ENCODE measurements around the gene ADARB2. TPM values are rescaled to one million over a fixed set of nuclear protein-coding genes. Genes with fewer than 3 reads are reported as not detected.

Gene ADARB2
- total and polyA plus RNA-seq, 10 of the 15 experiments (the other 5 are each of a cell fraction or from before 2014, with no cell fraction given): 0.02 to 4.1 (median 0.76) TPM

DNA sequence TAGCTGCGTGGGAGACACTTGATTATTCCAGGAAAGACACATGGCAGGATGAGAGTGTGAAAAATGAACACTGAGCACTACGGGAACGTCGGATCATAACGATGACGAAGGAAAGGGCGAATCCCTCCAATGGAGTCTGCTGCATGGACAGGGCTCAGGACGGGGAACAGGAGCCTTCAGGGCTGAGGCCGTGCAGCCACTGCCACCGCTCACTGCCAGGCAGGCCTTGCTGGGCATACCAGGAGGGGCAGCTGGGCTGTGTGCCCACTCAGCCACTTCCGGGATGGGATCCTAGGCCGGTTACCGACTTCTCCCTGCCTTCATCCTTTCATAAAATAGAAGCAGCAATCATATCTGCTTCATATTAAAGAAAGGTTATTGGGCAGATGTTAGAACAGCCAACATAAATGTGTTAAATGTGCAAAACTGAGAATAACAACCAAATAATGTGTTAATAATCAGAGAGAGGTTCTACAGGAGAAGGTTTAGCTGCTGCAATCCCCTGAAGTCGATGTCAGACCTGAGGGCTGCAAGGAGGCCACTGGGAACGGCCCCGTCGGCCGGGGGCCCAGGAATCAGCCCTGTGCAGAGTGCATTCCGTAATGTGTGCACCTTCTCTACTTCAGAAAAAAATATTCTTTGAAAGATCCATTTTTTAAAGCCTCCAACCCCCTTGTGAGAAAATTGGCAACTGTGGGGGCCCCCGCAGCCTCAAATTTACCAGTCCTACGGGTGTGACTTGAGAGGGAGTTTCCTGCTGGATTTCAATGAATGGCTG, 63.6 kb downstream of the ADARB2 start:
- RAD21 ChIA-PET (ENCODE audit: unreplicated experiment): interaction anchor here (0.7 to 1.0 kb wide), 2 partner anchors 30 to 63 kb away, joined by 3 read pairs; partner anchors contain the start of gene ADARB2
- in situ Hi-C loops (cut with MboI) (no loop called here), intact Hi-C loops (cut with micrococcal nuclease; ENCODE audit: unreplicated experiment) (no loop called here)
- no peak for DNase-seq (ENCODE audit: low read depth, low spot score)
- SMC1A ChIA-PET (ENCODE audit: uncharacterized antibody, unreplicated experiment): interaction anchor here (0.7 to 1.0 kb wide), 2 partner anchors 30 to 78 kb away, joined by 3 read pairs; no protein-coding TSS in a partner anchor
- Histone ChIP-seq H2AFZ (ENCODE audit: control insufficient read depth, low read depth, low read length) (no peak overlapping the region), H3K9ac (ENCODE audit: control insufficient read depth, insufficient read depth, low read length) (no peak overlapping the region), H4K20me1 (ENCODE audit: control insufficient read depth, insufficient read depth) (no peaks in the 10 kb centered on the region), H3K4me2 (ENCODE audit: control insufficient read depth, insufficient read depth) (peak overlapping the region; percentile 38), H3K27ac (ENCODE audit: control insufficient read depth, insufficient read depth) (0 out of 2 replicates have a peak overlapping the region, but pooled peaks have one; percentile 31), H3K4me1 (ENCODE audit: control insufficient read depth, insufficient read depth, low read length) (peaks cover 18% of the 10 kb centered on the region), H3K4me3 (no peak overlapping the region), H3K79me2 (ENCODE audit: control insufficient read depth, insufficient read depth, low read length) (no peaks in the 10 kb centered on the region), H3K9me3 (replicated peaks; ENCODE audit: control insufficient read depth, insufficient read depth, low read length) (no peaks in the 10 kb centered on the region), H3K36me3 (ENCODE audit: control insufficient read depth in 2 of 2, insufficient read depth in 2 of 2, low read length in 1 of 2) (no peaks in the 10 kb centered on the region), H3K27me3 (replicated peaks in 1 of 2; ENCODE audit: control insufficient read depth in 2 of 2, insufficient read depth in 2 of 2, low read length in 1 of 2) (no peaks in the 10 kb centered on the region)
- TF ChIP-seq ZBTB11 (CRISPR knock-in tag; IDR thresholded peaks at IDR 0.05) (no peak), RUNX3 (IDR thresholded peaks at IDR 0.05; ENCODE audit: low read length) (no peak)
- TF ChIP-seq, protein P1, sequence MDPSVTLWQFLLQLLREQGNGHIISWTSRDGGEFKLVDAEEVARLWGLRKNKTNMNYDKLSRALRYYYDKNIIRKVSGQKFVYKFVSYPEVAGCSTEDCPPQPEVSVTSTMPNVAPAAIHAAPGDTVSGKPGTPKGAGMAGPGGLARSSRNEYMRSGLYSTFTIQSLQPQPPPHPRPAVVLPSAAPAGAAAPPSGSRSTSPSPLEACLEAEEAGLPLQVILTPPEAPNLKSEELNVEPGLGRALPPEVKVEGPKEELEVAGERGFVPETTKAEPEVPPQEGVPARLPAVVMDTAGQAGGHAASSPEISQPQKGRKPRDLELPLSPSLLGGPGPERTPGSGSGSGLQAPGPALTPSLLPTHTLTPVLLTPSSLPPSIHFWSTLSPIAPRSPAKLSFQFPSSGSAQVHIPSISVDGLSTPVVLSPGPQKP (IDR thresholded peaks at IDR 0.05; ENCODE audit: low read depth, low read length): no peak
- FAIRE-seq: no peak
- ATAC-seq: peak; percentile 8; the same call in 2 of the 3 replicates
- BruUV-seq (replicated peaks): no TSS peak
- POLR2A ChIA-PET: no interaction called here
- CTCF ChIA-PET: no interaction called here
- WGBS (ENCODE audit: insufficient coverage, insufficient replicate concordance, low lambda C conversion rate, missing lambda C conversion rate): 70% methylated on average over 21 of the region's 21 CpGs

Measured in GM12878 (cell line).